ENCODE data around the gene PGGHG.

DNA sequence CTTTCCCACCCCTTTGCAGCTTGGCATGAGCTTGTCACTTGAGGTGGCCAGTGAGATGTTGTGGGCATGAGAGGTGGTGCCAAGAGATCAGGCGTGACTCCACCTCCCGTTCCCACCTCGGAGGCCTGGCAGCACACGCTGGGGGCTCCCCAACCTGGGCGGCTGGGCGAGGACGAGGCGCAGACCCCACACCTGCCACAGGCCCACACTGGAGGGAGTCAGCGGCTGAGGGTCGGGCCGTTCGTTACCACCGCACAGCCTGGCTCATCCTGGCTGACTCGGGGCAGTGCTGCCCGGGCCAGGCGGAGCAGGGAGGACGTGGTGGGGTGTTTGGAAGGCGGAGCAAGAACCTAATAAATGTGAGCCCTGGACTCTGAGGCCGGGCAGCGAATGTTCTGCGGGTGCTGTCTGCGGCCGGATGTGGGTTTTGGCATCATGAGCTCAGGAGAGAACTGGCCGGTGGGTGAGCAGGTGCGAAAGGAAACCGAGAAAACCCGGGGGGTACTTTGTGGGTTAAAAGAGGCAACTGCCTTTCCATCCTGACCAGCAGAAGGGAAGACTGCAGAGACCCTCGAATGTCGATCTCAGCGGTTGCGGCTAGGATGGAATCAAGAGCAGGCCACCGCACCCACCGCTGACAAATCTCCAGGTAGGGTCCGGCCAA is 41.9 kb downstream of the PGGHG start:
- no peak for TF ChIP-seq ZFX (CRISPR knock-in tag; IDR thresholded peaks at IDR 0.05; ENCODE audit: low read depth)
- no peak for TF ChIP-seq RNF2 (conservative IDR thresholded peaks at IDR 0.05; ENCODE audit: low read depth)
